Endothelial cell of umbilical vein (primary cell): Measurements from ENCODE around the gene DPP10. TPM values are rescaled to one million over a fixed set of nuclear protein-coding genes. Genes with fewer than 3 reads are reported as not detected.

Experiments
- BruUV-seq: library from RNA; stranded (reverse); fragments of 400-500 nt; replicated peaks from 2 replicates; lab custom pipeline; 2021; lab: Mats Ljungman, UMichigan
- CTCF ChIA-PET: fragments of 300-600, 350-600 bp; sonication (Branson Sonifier 250); formaldehyde crosslinking; loops from one replicate; lab custom pipeline; 2021; ENCODE audit warnings: antibody characterized with exemption, inconsistent platforms; lab: Charles Lee
- POLR2A ChIA-PET: fragments of 300-600, 350-600 bp; sonication (Branson Sonifier 250); formaldehyde crosslinking; loops from one replicate; lab custom pipeline; 2021; ENCODE audit warnings: antibody characterized with exemption, inconsistent platforms; lab: Charles Lee
- DNase-seq: peaks from one replicate; pipeline ENCODE4 v3.0.0-alpha.2; 2011; ENCODE audit warnings: low read depth, low spot score
- FAIRE-seq: peaks from 2 replicates; lab custom pipeline; 2011; peaks lifted over from hg19 to GRCh38; lab: Jason Lieb, UNC
- H2AFZ ChIP-seq: 2 replicates; pipeline ENCODE4 v1.6.0; 2012; ENCODE audit warnings: low read depth, low read length, control low read depth, inconsistent platforms
- H3K27ac ChIP-seq: 2 replicates; pipeline ENCODE4 v1.5.1; 2011; ENCODE audit warnings: low read depth, mild to moderate bottlenecking, control low read depth, low read length, moderate library complexity; ENCODE audit not compliant: insufficient read depth
- H3K27me3 ChIP-seq, 2 experiments: 2 replicates each; pipeline versions ENCODE4 v1.6.0 to v1.6.1; 2011; ENCODE audit warnings: low read length in 2 of 2, mixed read lengths in 1 of 2; ENCODE audit not compliant: control insufficient read depth in 2 of 2, insufficient read depth in 2 of 2
- H3K36me3 ChIP-seq, 2 experiments: 2 replicates in 1 of 2; 3 replicates in 1 of 2; pipeline ENCODE4 v1.5.1; 2011; ENCODE audit warnings: low read length in 2 of 2, mild to moderate bottlenecking in 1 of 2, moderate library complexity in 1 of 2; ENCODE audit not compliant: control insufficient read depth in 2 of 2, insufficient read depth in 2 of 2; ENCODE audit errors: extremely low read depth in 1 of 2
- H3K4me1 ChIP-seq: 3 replicates; pipeline ENCODE4 v1.5.1; 2011; ENCODE audit warnings: mild to moderate bottlenecking, low read length; ENCODE audit not compliant: control insufficient read depth, insufficient read depth; ENCODE audit errors: extremely low read depth
- H3K4me2 ChIP-seq: 2 replicates; pipeline ENCODE4 v1.6.1; 2011; ENCODE audit warnings: low read length, control low read depth, mixed read lengths; ENCODE audit not compliant: insufficient read depth
- H3K4me3 ChIP-seq, 3 experiments: fragments of 200-600 bp in 1 of 3; sonication (generic), shearing (Covaris generic) in 1 of 3; replicated peaks in 1 of 3; 2 replicates each; pipeline ENCODE4 v1.5.1; 2011 to 2016; ENCODE audit warnings: control low read depth in 3 of 3, low read length in 3 of 3, mild to moderate bottlenecking in 2 of 3, inconsistent platforms in 1 of 3, low read depth in 1 of 3, moderate library complexity in 1 of 3; ENCODE audit not compliant: insufficient read depth in 1 of 3
- H3K79me2 ChIP-seq: 2 replicates; pipeline ENCODE4 v1.6.0; 2012; ENCODE audit warnings: low read length, inconsistent platforms; ENCODE audit not compliant: control insufficient read depth, insufficient read depth
- H3K9ac ChIP-seq: replicated peaks from 2 replicates; pipeline ENCODE3; 2011; ENCODE audit warnings: low read length, control low read depth; ENCODE audit not compliant: insufficient read depth; ENCODE audit errors: extremely low read depth
- H3K9me1 ChIP-seq: replicated peaks from 3 replicates; pipeline ENCODE4 v1.6.0; 2011; ENCODE audit warnings: mild to moderate bottlenecking, low read length; ENCODE audit not compliant: control insufficient read depth, insufficient read depth; ENCODE audit errors: extremely low read depth
- H3K9me3 ChIP-seq: replicated peaks from 2 replicates; pipeline ENCODE4 v1.5.1; 2012; ENCODE audit warnings: low read length, inconsistent platforms; ENCODE audit not compliant: control insufficient read depth, insufficient read depth
- H4K20me1 ChIP-seq: replicated peaks from 2 replicates; pipeline ENCODE3; 2011; ENCODE audit warnings: mild to moderate bottlenecking, low read length; ENCODE audit not compliant: control insufficient read depth, insufficient read depth; ENCODE audit errors: extremely low read depth
- CTCF ChIP-seq, 2 donors: IDR thresholded peaks; 1 replicate in 1 of 2; 2 replicates in 1 of 2; pipeline ENCODE4 v1.5.1; 2011; ENCODE audit warnings: low read length in 2 of 2, mild to moderate bottlenecking in 2 of 2, moderate library complexity in 2 of 2, control low read depth in 1 of 2, inconsistent platforms in 1 of 2, low read depth in 1 of 2; ENCODE audit not compliant: insufficient read depth in 1 of 2; ENCODE audit errors: extremely low read depth in 1 of 2
- EZH2 ChIP-seq: IDR thresholded peaks from 2 replicates; pipeline ENCODE4 v1.6.1; 2012; ENCODE audit warnings: borderline replicate concordance, low read depth, mild to moderate bottlenecking, moderate library complexity, low read length, inconsistent platforms; ENCODE audit not compliant: severe bottlenecking
- FOS ChIP-seq: IDR thresholded peaks from 2 replicates; pipeline ENCODE4 v1.6.1; 2011; ENCODE audit warnings: mild to moderate bottlenecking, low read length, moderate library complexity, borderline replicate concordance; ENCODE audit not compliant: insufficient read depth
- GATA2 ChIP-seq: IDR thresholded peaks from 2 replicates; pipeline ENCODE4 v1.7.0; 2011; ENCODE audit warnings: low read depth, mild to moderate bottlenecking, moderate library complexity, mixed read lengths, low read length; ENCODE audit not compliant: insufficient read length, insufficient read depth
- JUN ChIP-seq: IDR thresholded peaks from 2 replicates; pipeline ENCODE4 v1.6.1; 2011; ENCODE audit warnings: borderline replicate concordance, low read depth; ENCODE audit not compliant: insufficient read length, insufficient read depth
- MAX ChIP-seq: IDR thresholded peaks from 2 replicates; pipeline ENCODE4 v1.6.1; 2011; ENCODE audit not compliant: insufficient read depth, insufficient read length
- POLR2A ChIP-seq: IDR thresholded peaks from 2 replicates; pipeline ENCODE4 v1.6.1; 2012; ENCODE audit warnings: low read depth, mild to moderate bottlenecking, control low read depth, low read length
- POLR2AphosphoS5 ChIP-seq: IDR thresholded peaks from 2 replicates; pipeline ENCODE4 v1.6.1; 2012; ENCODE audit warnings: low read depth, mild to moderate bottlenecking, control low read depth, low read length, moderate library complexity; ENCODE audit not compliant: insufficient read depth
- dilution Hi-C: fragments of 300-500 bp; cut with MboI; formaldehyde crosslinking; loops from one replicate; pipeline ENCODE4 v1.15.0; 2019; ENCODE audit warnings: low sequenced_read_pairs; ENCODE audit not compliant: extremely low pct_ligation_motif_present
- intact Hi-C: fragments of 100-400 bp; cut with micrococcal nuclease; formaldehyde crosslinking; loops from one replicate; pipeline ENCODE4 v1.10.0; 2022
- polyA plus RNA-seq, 4 experiments: library from polyadenylated mRNA; depleted of rRNA in 3 of 4; stranded (reverse) in 3 of 4; unstranded in 1 of 4; fragments of >200 nt; gene quantifications; 2 replicates each; pipeline versions ENCODE4 v1.2.1 to v1.2.3, GENCODE V29; 2011 to 2012; ENCODE audit warnings: missing spikeins in 1 of 4
- total RNA-seq: library from RNA; stranded (reverse); gene quantifications from 2 replicates; pipeline ENCODE4 v1.2.3, GENCODE V29; 2021

DPP10 gene
- total and polyA plus RNA-seq, 2 donors (not counting 3 experiments of a cell fraction or from before 2014, with no cell fraction given), result not detected

GRCh38 chr2:115543024-115543423 lies 1100.6 kb downstream of the DPP10 start:
- DNase-seq, result no peak
- H3K9me1 ChIP-seq, result no peaks in the 10 kb centered on the region
- FAIRE-seq, result no peak
- ChIA-PET POLR2A (no interaction called here), CTCF (no interaction called here)
- no peaks in the 10 kb centered on the region for H3K27me3 ChIP-seq
- H3K4me2 ChIP-seq, result no peak overlapping the region
- H3K4me1 ChIP-seq, result no peaks in the 10 kb centered on the region
- dilution Hi-C loops, result no loop called here
- H3K9ac ChIP-seq, result no peak overlapping the region
- BruUV-seq, result no TSS peak
- intact Hi-C loops, result no loop called here
- H2AFZ ChIP-seq, result no peak overlapping the region
- peaks cover 6% of the 10 kb centered on the region for H3K9me3 ChIP-seq
- TF ChIP-seq GATA2 (no peak), MAX (no peak), CTCF (IDR thresholded peaks at IDR 0.05; ENCODE audit: extremely low read depth in 1 of 2, insufficient read depth in 1 of 2, low read depth in 1 of 2, low read length in 2 of 2) (no peak), POLR2AphosphoS5 (no peak), FOS (no peak), JUN (no peak), POLR2A (no peak), EZH2 (no peak)
- no peak overlapping the region for H3K4me3 ChIP-seq
- H3K36me3 ChIP-seq, result no peaks in the 10 kb centered on the region
- no peaks in the 10 kb centered on the region for H4K20me1 ChIP-seq
- H3K79me2 ChIP-seq, result no peaks in the 10 kb centered on the region
- H3K27ac ChIP-seq, result no peak overlapping the region
